ENCODE results near the gene ADNP.
"Not testable (repeated sequence)": the region's sequence is repeated elsewhere in the genome, so short reads cannot be mapped to it uniquely, and the experiment has no call there.

Gene ADNP

DNA sequence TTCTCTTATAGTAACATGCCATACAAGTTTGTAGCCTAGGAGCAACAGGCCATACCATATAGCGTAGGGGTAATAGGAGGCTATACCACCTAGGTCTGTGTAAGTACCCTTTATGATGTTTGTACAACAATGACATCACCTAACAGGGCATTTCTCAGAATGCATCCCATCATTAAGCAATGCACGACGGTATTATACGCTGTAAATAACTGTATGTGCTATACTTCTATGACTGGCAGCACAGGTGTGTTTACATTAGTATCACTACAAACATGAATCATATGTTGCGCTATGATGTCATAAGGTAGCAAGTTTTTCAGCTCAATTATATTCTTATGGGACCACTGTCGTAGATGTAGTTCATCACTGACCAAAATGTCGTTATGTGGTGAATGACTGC is 31.0 kb downstream of the ADNP start:
- DNase-seq: peak; percentile 6

DNA sequence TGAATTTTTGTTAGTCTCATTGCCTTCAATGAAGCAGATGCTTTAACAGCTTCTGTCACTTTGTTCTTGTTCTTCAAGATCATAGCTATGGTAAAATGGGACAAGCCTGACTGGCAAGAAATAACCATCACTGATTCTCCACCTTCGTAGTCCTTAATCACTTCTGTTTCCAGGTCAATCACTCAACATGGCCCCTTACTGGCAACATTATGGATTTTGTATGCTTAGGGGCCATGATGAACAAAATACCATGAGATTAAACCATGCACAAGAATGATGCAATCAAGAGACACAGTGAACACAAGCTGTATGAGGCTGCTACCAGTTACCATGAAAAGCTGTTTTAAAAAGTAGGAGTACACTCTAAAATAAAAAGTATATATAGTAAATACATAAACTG is 32.8 kb downstream of the ADNP start:
- DNase-seq: no peak

DNA sequence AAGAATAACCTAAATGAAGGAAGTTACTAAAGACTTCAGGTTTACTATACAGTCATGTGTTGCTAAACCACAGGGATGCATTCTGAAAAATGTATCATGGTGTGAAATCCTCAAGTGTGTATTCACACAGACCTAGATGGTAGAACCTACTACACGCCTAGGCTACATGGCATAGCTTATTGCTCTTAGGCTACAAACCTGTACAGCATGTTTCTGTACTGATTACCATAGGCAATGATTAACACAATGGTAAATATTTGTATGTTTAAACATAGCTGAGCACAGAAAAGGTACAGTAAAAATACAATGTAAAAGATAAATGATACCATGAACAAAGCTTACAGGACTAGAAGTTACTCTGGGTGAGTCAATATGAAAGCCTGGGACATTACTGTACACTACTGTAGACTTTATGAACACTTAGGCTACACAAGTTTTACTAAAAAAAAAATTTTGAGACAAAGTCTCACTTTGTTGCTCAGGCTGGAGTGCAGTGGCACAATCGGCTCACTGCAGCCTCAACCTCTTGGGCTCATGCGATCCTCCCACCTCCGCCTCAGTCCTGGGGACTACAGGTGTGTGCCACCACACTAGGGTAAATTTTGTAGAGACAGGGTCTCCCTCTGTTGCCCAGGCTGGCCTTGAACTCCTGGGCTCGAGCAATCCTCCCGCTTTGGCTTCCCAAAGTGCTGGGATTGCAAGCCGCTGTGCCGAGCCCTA is 36.0 kb downstream of the ADNP start:
- no peak for DNase-seq

DNA sequence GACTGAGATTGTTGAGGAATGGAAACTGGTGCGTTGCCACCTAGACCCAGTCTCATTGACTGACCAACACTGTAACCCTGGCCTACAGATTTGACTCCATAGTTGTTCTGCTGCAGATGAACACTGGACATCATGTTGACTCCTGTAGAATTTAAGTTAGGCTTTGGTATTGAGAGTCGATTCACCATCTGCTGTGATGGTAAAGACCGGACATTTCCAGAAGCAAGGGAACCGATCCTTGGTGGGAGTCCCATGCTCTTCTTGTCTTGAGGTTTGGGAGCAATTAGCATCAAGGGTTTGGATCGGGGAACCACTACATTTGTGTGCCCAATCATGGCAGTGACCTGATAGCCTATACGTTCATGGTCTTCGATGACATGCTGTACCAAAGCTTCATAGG is 37.6 kb downstream of the ADNP start:
- no peak for DNase-seq

DNA sequence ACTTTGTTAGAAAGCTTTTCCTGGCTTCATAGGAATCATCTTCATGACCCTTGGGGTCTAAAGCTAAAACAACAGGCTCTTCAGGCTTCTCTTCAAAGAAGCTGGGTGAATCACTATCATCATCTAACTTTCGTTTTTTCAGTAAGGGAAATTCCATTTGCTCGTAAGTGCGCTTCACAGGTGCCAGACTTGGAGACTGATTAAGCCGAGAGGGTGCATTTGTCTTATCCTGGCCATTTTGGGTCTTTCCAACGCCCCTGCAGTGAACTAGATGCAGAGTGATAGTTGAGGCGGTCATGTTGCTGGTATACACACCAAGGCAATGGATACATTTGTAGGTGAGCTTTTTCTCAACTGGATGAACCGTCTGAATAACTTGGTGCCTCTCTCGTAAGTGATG is 38.8 kb downstream of the ADNP start:
- DNase-seq: no peak

DNA sequence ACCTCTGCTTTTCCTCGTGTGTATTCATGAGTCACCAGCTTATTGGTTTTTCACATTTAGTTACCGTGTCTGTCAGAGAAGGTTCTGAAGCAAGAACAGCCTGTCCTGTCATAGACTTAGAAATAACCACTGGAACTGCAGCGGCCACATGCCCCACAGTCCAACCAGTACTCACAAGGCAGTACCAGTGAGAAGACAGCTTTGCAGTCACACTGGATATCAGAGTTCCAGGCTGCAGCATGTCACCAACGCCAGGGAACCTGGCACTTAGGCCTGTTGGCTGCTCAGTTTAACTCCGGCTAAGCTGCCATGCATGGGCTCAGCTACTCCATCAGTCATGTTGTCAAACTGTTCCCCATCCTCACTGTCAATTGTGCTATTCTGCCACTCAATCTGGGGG is 40.1 kb downstream of the ADNP start:
- DNase-seq: no peak

DNA sequence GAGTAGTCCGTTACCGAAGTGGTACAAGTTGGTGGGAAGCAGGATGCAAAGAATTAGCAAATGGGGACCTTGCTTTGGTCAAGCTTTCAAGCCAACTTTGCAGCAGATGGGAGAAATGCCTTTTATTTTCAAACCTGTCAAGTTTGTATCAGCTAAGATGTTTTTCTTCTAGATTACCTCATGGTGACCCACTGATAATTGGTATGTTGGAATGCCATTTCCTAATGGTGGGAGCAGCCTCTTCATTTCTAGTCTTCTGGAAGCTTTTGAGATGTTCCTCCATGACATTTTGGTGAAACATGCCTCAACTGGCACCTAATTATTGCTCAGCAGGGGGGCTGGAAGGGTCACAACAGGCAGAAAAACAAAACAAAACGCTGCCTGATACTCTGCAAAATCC is 43.7 kb downstream of the ADNP start:
- no peak for DNase-seq

DNA sequence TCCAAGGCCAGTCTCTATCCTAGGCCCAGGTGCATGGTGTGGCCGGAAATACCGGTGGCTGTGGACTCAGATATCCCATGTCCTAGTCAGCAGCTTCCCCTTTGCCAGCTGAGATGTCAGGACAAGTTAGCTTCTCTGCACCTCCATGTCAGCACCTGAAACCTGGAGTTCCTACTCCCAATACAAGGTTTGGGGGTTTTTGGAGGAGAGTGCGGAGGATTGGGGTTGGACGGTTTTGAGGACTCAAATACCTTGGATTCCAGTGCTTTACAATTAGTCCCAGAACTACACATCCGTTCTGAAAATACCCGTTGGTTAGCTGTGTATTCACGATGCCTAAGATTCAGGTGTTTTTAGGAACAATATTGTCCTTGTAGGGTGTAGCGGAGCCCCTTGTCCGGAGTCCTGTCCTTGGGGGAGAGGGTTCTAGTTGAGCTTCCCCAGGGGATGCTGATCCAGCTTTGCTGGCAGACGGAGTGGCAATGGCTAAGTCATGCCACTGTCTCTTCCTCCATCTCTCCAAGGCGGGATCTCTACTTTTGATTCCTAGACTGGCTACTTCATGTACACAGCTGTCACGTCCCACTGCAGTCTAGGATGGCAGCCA is 45.0 kb downstream of the ADNP start:
- DNase-seq: no peak

DNA sequence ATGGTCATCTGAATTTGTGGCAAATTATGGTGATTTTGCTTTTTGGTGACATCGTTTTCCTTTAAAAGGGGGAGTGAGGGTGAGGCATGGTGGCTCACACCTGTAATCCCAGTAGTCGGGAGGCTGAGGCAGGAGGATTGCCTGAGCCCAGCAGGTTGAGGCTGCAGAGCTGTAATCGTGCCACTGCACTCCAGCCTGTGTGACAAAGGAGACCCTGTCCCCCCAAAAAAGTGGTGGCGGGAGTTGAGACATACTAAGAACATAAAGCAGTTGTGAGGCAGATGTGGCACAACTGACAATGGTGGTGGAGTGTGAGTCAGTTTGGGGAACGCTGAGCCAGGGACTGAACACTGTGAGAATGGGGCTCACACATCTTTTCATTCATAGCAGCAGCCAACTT is 45.5 kb downstream of the ADNP start:
- no peak for DNase-seq

DNA sequence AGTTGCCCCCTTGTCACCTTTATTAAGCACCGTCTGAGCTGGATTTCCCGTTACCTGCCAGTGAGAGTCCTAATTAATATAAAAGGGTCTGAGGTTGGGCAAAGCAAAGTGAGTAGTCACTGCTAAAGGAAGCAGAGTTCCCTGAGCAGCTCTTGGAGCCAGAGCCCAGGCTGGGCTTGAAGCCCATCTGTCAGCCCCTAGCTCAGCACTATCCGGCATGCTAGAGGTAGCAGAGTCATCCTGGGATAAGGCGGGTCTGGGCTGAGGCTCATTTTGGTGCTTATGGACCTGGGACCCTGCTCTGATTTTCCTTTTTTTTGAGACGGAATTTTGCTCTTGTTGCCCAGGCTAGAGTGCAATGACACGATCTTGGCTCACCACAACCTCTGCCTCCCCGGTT is 46.2 kb downstream of the ADNP start:
- no peak for DNase-seq

DNA sequence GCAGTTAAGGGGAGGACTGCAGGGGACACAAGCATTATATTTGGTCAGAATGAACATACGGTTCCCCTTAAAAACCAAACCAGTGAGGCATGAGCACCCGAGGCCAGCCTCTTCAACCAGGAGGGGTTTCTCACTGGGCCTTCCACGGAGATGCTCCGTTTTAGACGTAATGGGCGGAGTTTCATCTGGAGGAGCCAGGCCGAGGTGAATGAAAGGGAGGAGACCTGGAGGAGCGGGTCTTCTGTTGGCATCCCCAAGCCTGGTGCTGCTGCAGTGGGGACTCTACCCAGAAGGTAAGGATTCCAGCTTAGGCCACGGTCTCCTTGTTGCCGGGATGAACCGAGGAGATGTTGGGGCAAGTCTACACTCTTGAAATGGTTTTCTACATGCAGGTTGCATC is 47.4 kb downstream of the ADNP start:
- no peak for DNase-seq

DNA sequence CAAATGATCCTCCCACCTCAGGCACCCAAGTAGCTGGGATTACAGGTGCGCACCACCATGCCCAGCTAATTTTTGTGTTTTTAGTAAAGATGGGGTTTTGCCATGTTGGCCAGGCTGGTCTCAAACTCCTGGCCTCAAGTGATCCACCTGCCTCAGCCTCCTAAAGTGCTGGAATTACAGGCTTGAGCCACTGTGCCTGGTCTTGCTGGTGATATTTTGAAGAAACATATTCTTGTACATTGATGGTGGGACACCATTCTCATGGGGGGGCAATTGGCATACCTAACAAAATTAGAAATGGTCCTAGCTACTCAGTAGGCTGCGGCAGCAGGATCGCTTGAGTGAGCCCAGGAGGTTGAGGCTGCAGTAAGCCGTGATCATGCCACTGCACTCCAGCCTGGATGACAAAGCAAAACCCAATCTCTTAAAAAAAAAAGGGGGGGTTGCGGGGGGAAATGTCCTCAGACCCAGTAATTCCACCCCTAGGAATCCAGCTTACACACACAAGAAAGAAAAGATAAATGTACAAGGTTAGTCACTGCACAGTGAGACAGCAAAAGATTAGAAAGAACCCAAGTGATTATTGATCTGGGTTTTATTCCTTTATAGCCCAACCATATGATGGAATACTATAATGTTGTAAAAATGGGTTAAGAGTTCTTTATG is 49.3 kb downstream of the ADNP start:
- DNase-seq: not testable (repeated sequence)

DNA sequence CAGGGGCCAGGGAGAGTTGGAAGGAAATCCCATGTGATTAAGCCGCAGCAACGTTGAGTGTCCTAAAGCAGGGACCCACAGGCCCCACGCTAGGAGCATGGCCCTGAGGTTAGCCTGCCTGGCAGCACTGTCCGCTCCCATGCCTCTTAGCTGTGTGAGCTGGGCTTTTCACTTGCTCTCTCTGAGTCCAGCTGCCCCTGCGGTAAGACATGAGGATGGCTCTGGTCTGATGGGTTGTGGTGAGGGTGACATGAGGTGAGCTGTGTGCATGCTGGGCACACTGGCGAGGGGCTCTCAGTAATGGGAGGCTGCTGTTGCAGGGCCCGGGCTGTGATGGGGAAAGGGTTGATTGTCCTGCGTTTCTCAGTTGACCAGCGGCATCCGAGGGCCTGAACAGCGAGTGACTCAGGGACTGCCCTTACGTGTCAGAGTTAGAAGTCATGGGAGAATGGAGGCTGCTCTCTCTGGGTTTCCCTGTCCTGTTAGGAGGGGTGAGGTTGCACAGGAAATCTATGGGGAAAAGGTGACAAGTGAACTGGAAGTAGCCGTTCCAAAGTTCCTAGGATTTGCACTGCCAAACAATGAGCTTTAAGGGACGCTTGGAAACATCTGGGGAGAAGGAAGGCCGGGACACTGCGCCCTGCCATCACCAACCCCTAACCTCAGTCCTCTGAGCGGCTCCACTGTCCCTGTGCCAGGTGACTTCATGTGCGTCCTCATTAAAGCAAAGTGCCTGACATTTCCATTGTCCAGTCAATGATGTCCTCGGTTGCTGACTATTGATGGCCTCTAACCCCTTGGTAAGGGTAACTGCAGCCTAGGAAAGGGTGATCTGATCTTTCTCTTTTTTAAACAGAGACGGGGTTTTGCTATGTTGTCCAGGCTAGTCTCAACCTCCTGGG is 51.3 kb downstream of the ADNP start:
- DNase-seq: no peak

DNA sequence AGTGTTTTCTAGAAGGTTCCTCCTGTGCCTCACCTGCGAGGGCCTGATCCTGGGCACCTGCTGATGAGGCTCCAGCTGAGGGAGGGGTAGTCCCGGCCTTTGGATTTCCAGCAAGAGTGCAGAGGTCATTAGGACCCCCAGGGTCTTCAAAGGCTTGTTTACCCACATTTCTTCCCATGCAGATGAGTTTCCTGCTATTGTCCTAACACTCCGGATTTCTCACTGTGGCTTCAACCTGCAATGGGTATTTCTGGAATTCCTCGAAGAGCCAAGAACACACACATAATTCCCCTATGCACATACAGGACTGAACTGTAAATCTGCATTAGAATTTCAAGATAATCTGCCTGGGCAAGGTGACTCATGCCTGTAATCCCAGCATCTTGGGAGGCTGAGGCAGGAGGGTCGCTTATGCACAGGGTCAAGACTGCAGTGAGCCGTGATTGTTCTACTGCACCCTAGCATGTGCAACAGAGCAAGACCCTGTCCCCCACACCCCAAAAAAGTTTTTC is 53.9 kb downstream of the ADNP start:
- DNase-seq: no peak

DNA sequence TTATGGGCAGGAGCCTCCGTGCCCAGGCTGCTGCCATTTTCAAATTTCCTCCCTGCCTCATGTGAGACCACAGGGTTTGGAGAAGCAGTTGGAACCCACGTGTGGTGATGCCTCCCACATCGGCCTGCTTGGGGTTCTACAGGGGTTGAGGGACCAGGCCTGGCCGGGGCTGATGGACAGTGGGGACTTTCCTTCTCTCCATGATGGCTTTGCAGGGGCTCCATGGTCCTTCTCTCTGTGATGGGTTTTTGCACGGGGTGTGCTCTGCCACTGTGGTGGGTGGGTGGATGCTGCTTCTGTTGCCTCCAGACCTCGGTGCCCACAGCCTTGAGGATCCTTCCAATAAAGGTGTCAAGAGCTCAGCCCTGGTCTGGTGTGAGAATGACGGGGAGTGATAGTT is 54.4 kb downstream of the ADNP start:
- DNase-seq: no peak

DNA sequence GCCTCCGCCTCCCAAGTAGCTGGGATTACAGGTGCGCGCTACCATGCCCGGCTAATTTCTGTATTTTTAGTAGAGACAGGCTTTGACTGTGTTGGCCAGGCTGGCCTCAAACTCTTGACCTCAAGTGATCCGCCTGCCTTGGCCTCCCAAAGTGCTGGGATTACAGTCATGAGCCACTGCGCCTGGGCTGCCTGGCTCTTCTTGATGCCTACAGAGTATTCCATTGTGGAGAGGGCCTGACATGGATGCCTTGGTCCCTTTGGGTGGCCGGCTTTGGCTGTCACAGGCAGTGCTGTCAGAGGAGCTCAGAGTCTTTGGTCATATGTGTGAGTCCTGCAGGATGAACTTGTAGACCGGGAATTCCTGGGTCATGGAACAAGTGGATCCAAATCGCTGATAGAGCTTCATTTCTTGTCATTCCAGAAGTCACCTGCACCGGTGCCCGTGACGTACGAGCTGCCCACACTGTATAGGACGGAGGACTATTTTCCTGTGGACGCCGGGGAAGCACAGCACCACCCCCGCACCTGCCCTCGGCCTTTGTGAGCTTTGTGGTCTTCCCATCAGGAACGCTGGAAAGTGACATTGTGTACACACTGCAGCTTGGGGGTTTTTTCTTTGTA is 55.1 kb downstream of the ADNP start:
- DNase-seq: no peak

DNA sequence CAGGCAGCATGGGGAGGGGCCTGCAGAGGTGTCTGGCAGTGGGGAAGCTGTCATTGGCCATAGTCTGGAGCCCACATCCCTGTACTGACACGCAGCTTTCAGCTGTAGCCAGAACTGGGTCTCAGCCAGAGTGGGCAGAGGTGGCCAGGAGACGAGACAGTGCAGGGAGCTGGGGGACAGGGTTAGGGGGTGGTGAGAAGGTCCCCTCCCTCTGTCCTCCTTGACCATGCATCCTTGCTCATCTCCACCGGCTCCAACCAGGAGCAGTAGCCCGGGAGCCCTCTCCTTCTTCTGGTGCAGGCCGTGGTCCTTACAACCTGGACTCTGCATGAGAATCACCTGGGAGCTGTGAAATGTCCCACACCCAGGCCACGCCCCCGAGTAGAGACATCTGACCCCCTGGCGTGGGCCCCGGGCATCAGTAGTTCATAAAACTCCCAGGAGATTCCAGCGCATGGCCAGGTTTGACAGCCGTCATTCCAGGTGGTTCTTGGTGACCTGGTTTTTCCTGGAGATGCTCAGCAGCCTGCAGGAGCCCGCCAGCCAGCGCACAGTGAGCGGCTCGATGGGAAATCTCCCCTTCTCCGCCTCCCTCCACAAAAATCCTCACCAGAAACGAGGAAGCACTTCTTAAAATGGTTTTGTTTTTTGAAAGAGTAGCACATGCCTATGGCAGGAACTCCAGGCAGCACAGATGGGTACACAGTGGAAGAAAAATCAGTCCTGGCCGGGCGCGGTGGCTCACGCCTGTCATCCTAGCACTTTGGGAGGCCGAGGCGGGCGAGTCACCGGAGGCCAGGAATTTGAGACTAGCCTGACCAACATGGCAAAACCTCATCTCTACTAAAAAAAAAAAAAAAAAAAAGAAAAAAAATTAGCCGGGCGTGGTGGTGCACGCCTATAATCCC is 56.2 kb downstream of the ADNP start:
- no peak for DNase-seq

DNA sequence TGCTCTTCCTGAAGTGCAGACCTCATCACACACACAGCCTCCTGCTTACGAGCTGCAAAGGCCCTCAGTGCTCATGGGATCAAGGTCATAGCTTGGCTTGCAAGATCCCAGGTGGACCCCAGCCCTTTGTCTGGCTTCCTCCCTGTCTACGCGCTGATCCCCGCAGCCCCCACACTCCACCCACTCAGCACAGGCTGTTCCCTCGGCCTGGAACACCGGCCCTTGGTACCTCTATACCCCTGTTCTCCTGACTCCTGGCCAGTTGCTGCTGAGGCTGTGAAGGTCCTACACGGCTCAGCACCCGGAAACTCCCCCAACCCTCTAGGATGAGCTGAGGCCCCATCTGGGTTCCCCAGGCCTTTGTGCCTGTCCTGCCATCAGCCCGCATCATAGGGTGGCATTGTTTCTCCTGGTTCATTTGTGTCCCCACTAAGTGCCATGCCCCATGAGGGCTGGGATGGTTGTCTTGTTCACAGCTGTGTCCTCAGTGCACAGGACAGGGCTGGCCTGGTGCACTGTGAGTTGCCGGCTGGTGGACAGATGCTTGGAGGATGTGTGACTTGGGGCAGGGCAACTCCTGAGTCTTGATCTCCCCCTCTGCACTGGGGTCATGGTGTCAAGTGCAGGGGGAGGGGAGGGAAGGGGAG is 57.0 kb downstream of the ADNP start:
- no peak for DNase-seq

DNA sequence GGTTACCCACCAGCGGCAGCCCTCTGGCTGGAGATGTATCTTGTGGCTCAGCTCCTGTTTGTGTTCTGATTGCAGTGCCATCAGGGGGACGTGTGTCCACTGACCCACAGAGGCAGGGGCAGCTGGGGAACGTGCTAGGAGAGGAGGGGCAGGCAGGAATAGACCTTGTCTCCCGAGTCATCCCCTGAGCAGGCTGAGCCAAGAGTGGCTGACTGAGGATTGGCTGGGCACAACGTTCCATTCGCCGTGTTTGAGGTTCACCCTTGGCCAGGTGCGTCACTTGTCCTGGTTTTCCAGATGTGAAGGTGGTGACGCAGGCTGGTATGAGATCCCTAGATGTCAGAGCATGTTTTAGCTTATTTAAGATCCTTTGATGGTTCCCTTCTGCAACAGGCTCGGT is 57.7 kb downstream of the ADNP start:
- DNase-seq: no peak

DNA sequence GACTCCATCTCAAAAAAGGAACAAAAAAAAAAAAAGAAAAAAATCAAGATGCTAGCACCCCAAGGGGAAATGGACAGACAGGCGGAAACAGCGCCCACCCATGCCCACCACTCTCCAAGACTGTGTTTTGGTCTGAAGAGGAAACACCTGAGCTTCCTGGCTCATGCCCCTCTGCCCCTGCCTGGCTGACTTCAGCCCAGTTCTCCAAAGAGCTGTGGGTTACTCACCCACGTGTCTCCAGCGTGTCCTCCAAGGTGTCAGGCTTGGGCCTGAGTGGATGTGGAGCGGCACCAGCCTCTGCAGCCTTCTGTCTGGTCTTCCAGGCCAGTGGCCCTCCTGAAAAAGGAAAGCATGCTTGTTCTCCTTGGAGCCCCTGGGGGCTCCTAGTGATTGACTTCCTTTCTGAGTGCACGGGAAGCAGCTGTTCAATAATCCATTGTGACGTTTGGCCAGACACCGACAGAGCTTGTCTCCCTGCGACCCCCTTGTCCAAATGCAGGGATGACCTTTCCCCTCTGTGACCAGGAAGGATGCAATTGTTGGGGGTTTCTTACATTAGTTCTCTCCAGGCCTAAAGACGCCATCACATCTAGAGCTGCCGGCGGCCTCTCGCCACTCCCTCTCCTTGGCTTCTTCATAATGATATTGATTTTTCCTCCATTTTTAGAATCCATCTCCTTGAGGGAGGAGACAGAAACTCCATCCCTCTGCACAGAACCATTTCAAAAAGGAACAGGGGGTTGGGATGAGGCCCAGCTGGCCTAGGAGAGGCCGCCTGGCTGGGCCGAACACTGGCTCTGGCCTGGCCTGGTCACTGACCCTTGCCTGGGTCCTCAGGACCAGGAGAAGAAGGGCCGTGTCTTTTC is 58.4 kb downstream of the ADNP start:
- DNase-seq: no peak

Data from NCI-H69 (cell line).